GM23248 (cell line): ENCODE results near the gene TM9SF3.

Experiments used
- EZH2 ChIP-seq: fragments of 200-600 bp; sonication (generic); IDR thresholded peaks from 2 replicates; pipeline ENCODE4 v1.6.1; 2018; ENCODE audit warnings: antibody characterized with exemption, mild to moderate bottlenecking; ENCODE audit not compliant: insufficient read depth, poor library complexity, severe bottlenecking
- EZH2phosphoT487 ChIP-seq: fragments of 200-600 bp; sonication (generic); IDR thresholded peaks from 2 replicates; pipeline ENCODE4 v1.6.1; 2018; ENCODE audit warnings: antibody characterized with exemption, moderate library complexity, mild to moderate bottlenecking, low read depth; ENCODE audit not compliant: insufficient read depth

GRCh38 chr10:96512524-96513304 lies 74.1 kb downstream of the TM9SF3 start:
- no peak for TF ChIP-seq EZH2
- TF ChIP-seq EZH2phosphoT487 = no peak
